Keratinocyte (primary cell): ENCODE results near the gene C1QL2. TPM values are rescaled to one million over a fixed set of nuclear protein-coding genes. Genes with fewer than 3 reads are reported as not detected.

Experiments used
- DNase-seq: peaks from one replicate; pipeline ENCODE4 v3.0.0-alpha.2; 2011; ENCODE audit warnings: low read depth, missing footprints, low spot score
- FAIRE-seq: peaks from 2 replicates; lab custom pipeline; 2011; peaks lifted over from hg19 to GRCh38; lab: Jason Lieb, UNC
- H2AFZ ChIP-seq: 2 replicates; pipeline ENCODE4 v1.6.0; 2012; ENCODE audit warnings: low read length, control low read depth, inconsistent platforms; ENCODE audit not compliant: control insufficient read depth
- H3K27ac ChIP-seq: 2 replicates; pipeline ENCODE4 v1.5.1; 2011; ENCODE audit warnings: low read length; ENCODE audit not compliant: control insufficient read depth, insufficient read depth
- H3K27me3 ChIP-seq: 3 replicates; pipeline ENCODE4 v1.6.0; 2011; ENCODE audit warnings: low read length; ENCODE audit not compliant: control insufficient read depth, insufficient read depth; ENCODE audit errors: extremely low read depth
- H3K36me3 ChIP-seq, 2 experiments: 2 replicates in 1 of 2; 3 replicates in 1 of 2; pipeline ENCODE4 v1.5.1; 2011; ENCODE audit warnings: low read length in 2 of 2, mild to moderate bottlenecking in 1 of 2; ENCODE audit not compliant: control insufficient read depth in 2 of 2, insufficient read depth in 2 of 2; ENCODE audit errors: extremely low read depth in 1 of 2
- H3K4me1 ChIP-seq: 3 replicates; pipeline ENCODE4 v1.5.1; 2011; ENCODE audit warnings: low read length; ENCODE audit not compliant: control insufficient read depth, insufficient read depth; ENCODE audit errors: extremely low read depth
- H3K4me2 ChIP-seq: 3 replicates; pipeline ENCODE4 v1.6.0; 2011; ENCODE audit warnings: low read depth, low read length; ENCODE audit not compliant: control insufficient read depth, insufficient read depth; ENCODE audit errors: extremely low read depth
- H3K4me3 ChIP-seq, 3 experiments: fragments of 200-600 bp in 1 of 3; sonication (generic) in 1 of 3; 2 replicates in 2 of 3; 3 replicates in 1 of 3; pipeline ENCODE4 v1.5.1; 2011 to 2016; ENCODE audit warnings: low read length in 3 of 3, mild to moderate bottlenecking in 3 of 3, control low read depth in 2 of 3, inconsistent platforms in 1 of 3, low read depth in 1 of 3, mixed read lengths in 1 of 3, mixed run types in 1 of 3, moderate library complexity in 1 of 3; ENCODE audit not compliant: control insufficient read depth in 2 of 3, insufficient read depth in 2 of 3; ENCODE audit errors: extremely low read depth in 1 of 3
- H3K79me2 ChIP-seq: 2 replicates; pipeline ENCODE4 v1.6.0; 2012; ENCODE audit warnings: low read length; ENCODE audit not compliant: control insufficient read depth, insufficient read depth
- H3K9ac ChIP-seq: 3 replicates; pipeline ENCODE4 v1.6.0; 2011; ENCODE audit warnings: low read length; ENCODE audit not compliant: control insufficient read depth, insufficient read depth; ENCODE audit errors: extremely low read depth
- H3K9me1 ChIP-seq: 3 replicates; pipeline ENCODE4 v1.6.0; 2011; ENCODE audit warnings: low read length; ENCODE audit not compliant: control insufficient read depth, insufficient read depth; ENCODE audit errors: extremely low read depth
- H3K9me3 ChIP-seq: 2 replicates; pipeline ENCODE4 v1.5.1; 2012; ENCODE audit warnings: low read depth, low read length; ENCODE audit not compliant: control insufficient read depth
- H4K20me1 ChIP-seq: 3 replicates; pipeline ENCODE4 v1.6.0; 2011; ENCODE audit warnings: low read length; ENCODE audit not compliant: control insufficient read depth, insufficient read depth; ENCODE audit errors: extremely low read depth
- EZH2 ChIP-seq: IDR thresholded peaks from one replicate; pipeline ENCODE4 v1.6.1; 2012; ENCODE audit warnings: inconsistent platforms, mild to moderate bottlenecking, low read length, moderate library complexity
- dilution Hi-C: fragments of 300-500 bp; cut with MboI; formaldehyde crosslinking; loops from one replicate; pipeline ENCODE4 v1.7.0; 2020; ENCODE audit warnings: low sequenced_read_pairs; ENCODE audit not compliant: extremely low pct_ligation_motif_present
- polyA plus RNA-seq, 5 experiments: library from polyadenylated mRNA; depleted of rRNA in 3 of 5; stranded (reverse) in 3 of 5; stranded (forward) in 1 of 5; unstranded in 1 of 5; fragments of >200 nt; gene quantifications; 1 replicate in 1 of 5; 2 replicates in 3 of 5; 3 replicates in 1 of 5; pipeline versions ENCODE4 v1.2.1 to v1.2.3, GENCODE V29; 2011 to 2012; ENCODE audit warnings: missing spikeins in 2 of 5, low read depth in 1 of 5, low replicate concordance in 1 of 5
- TF ChIP-seq, protein P1 (sequence below), 3 experiments: IDR thresholded peaks in 1 of 3; conservative IDR thresholded peaks in 1 of 3; optimal IDR thresholded peaks in 1 of 3; 2 replicates in 2 of 3; 3 replicates in 1 of 3; pipeline versions ENCODE3 to v1.5.1; 2011; ENCODE audit warnings: low read length in 3 of 3, mild to moderate bottlenecking in 3 of 3, moderate library complexity in 2 of 3, control low read depth in 1 of 3, inconsistent platforms in 1 of 3; ENCODE audit not compliant: insufficient read depth in 2 of 3; ENCODE audit errors: extremely low read depth in 1 of 3

C1QL2 gene
- polyA plus RNA-seq, 1 donor (not counting 4 experiments of a cell fraction or from before 2014, with no cell fraction given) = not detected

- TF ChIP-seq, protein P1, sequence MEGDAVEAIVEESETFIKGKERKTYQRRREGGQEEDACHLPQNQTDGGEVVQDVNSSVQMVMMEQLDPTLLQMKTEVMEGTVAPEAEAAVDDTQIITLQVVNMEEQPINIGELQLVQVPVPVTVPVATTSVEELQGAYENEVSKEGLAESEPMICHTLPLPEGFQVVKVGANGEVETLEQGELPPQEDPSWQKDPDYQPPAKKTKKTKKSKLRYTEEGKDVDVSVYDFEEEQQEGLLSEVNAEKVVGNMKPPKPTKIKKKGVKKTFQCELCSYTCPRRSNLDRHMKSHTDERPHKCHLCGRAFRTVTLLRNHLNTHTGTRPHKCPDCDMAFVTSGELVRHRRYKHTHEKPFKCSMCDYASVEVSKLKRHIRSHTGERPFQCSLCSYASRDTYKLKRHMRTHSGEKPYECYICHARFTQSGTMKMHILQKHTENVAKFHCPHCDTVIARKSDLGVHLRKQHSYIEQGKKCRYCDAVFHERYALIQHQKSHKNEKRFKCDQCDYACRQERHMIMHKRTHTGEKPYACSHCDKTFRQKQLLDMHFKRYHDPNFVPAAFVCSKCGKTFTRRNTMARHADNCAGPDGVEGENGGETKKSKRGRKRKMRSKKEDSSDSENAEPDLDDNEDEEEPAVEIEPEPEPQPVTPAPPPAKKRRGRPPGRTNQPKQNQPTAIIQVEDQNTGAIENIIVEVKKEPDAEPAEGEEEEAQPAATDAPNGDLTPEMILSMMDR (optimal IDR thresholded peaks at IDR 0.05 in 1 of 3, IDR thresholded peaks at IDR 0.05 in 1 of 3, conservative IDR thresholded peaks at IDR 0.05 in 1 of 3; ENCODE audit: extremely low read depth in 1 of 3, insufficient read depth in 2 of 3, low read length in 3 of 3) = no peak
- no peak for TF ChIP-seq EZH2
- dilution Hi-C loops = no loop called here
- Histone ChIP-seq H3K4me1 (no peaks in the 10 kb centered on the region), H4K20me1 (no peaks in the 10 kb centered on the region), H3K27ac (no peak overlapping the region), H3K9me3 (no peaks in the 10 kb centered on the region), H3K36me3 (no peaks in the 10 kb centered on the region), H3K79me2 (no peaks in the 10 kb centered on the region), H2AFZ (no peak overlapping the region), H3K4me3 (no peak overlapping the region), H3K27me3 (peaks cover 5% of the 10 kb centered on the region), H3K9me1 (no peaks in the 10 kb centered on the region), H3K4me2 (no peak overlapping the region), H3K9ac (no peak overlapping the region)
- FAIRE-seq (no peak), DNase-seq (no peak)
Measured at GRCh38 chr2:119170504-119170903, 12.0 kb upstream of the C1QL2 start.

GRCh38 chr2:119169717-119170116, 11.2 kb upstream of the C1QL2 start:
- TF ChIP-seq EZH2 = no peak
- TF ChIP-seq, protein P1 (optimal IDR thresholded peaks at IDR 0.05 in 1 of 3, IDR thresholded peaks at IDR 0.05 in 1 of 3, conservative IDR thresholded peaks at IDR 0.05 in 1 of 3; ENCODE audit: extremely low read depth in 1 of 3, insufficient read depth in 2 of 3, low read length in 3 of 3) = no peak
- no peaks in the 10 kb centered on the region for H3K79me2 ChIP-seq
- no peaks in the 10 kb centered on the region for H3K4me1 ChIP-seq
- H3K9ac ChIP-seq = no peak overlapping the region
- no peaks in the 10 kb centered on the region for H3K9me3 ChIP-seq
- H3K4me3 ChIP-seq = no peak overlapping the region
- no peaks in the 10 kb centered on the region for H3K36me3 ChIP-seq
- H2AFZ ChIP-seq = no peak overlapping the region
- dilution Hi-C loops = no loop called here
- H4K20me1 ChIP-seq = no peaks in the 10 kb centered on the region
- H3K4me2 ChIP-seq = no peak overlapping the region
- no peak overlapping the region for H3K27ac ChIP-seq
- FAIRE-seq (no peak), DNase-seq (no peak)
- no peaks in the 10 kb centered on the region for H3K9me1 ChIP-seq
- H3K27me3 ChIP-seq = peaks cover 8% of the 10 kb centered on the region
